ENCODE measurements around the gene HIVEP3.

HIVEP3 gene

DNA sequence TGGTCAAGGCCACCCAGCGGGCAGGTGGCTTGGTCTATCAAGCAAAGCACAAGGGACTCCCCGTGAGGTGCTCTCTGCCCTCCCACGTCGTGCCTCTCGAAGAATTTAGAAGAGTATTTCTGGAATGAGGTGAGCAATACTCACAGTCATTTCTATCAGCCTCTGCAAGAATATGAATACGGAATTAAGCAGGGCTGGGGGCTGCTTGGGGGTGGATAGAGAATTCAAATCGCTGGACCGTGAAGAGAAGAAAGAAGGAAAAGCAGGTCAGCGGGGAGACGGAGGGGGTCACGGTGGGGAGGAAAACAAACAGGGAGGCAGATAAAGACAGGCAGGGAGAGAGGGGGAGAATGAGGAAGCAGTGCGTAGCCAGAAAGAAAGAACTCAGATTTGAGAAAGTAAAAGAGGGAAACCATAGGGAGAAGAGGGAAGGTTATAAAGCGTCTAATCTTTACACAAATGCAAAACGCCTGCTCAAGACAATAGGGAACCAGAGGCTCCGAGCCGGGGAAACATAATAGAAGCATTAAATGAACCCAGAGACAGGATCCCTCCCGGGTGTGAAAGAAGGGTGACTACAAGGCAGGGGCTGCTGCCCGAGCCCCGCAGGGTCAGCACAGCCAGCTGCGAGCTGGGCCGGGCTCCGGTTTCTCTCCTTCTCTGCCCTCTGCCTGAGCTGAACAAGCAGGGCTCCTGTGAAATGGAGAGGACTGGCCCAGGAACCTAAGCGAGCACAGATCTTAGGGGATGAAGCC, 432.2 kb downstream of the HIVEP3 start:
- no peak overlapping the region for H2AFZ ChIP-seq
- H3K4me2 ChIP-seq (ENCODE audit: low read length): no peak overlapping the region
- no peaks in the 10 kb centered on the region for H3K27me3 ChIP-seq (ENCODE audit: control insufficient read depth, insufficient read depth, low read length)
- no peaks in the 10 kb centered on the region for H3K9me3 ChIP-seq (ENCODE audit: control insufficient read depth, low read length)
- H3K79me2 ChIP-seq: no peaks in the 10 kb centered on the region
- H3K4me3 ChIP-seq (ENCODE audit: low read depth, low read length): no peak overlapping the region
- TF ChIP-seq, protein P1, sequence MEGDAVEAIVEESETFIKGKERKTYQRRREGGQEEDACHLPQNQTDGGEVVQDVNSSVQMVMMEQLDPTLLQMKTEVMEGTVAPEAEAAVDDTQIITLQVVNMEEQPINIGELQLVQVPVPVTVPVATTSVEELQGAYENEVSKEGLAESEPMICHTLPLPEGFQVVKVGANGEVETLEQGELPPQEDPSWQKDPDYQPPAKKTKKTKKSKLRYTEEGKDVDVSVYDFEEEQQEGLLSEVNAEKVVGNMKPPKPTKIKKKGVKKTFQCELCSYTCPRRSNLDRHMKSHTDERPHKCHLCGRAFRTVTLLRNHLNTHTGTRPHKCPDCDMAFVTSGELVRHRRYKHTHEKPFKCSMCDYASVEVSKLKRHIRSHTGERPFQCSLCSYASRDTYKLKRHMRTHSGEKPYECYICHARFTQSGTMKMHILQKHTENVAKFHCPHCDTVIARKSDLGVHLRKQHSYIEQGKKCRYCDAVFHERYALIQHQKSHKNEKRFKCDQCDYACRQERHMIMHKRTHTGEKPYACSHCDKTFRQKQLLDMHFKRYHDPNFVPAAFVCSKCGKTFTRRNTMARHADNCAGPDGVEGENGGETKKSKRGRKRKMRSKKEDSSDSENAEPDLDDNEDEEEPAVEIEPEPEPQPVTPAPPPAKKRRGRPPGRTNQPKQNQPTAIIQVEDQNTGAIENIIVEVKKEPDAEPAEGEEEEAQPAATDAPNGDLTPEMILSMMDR (IDR thresholded peaks at IDR 0.05): no peak
- no peak overlapping the region for H3K27ac ChIP-seq
- no peak overlapping the region for H3K9ac ChIP-seq
- peaks cover 5% of the 10 kb centered on the region for H3K4me1 ChIP-seq
- H3K36me3 ChIP-seq (ENCODE audit: control insufficient read depth, insufficient read depth, low read length): no peaks in the 10 kb centered on the region

DNA sequence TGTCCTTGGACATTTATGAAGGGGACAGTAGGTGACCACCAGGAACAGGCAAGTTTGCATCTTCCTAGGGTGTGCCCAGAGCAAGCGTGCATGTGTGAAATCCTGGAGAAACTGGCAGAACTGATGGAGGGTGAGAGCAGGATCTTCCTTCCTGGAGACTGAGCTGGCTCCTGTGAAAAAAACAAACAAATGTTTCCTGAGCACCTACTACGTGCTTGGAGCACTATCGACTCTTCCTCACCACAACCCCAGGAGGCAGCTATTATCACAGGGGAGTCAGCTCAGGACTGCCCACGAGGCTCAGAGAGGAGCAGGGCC, 432.7 kb downstream of the HIVEP3 start:
- H3K36me3 ChIP-seq (ENCODE audit: control insufficient read depth, insufficient read depth, low read length): no peaks in the 10 kb centered on the region
- no peak overlapping the region for H3K4me3 ChIP-seq (ENCODE audit: low read depth, low read length)
- no peak overlapping the region for H3K27ac ChIP-seq

DNA sequence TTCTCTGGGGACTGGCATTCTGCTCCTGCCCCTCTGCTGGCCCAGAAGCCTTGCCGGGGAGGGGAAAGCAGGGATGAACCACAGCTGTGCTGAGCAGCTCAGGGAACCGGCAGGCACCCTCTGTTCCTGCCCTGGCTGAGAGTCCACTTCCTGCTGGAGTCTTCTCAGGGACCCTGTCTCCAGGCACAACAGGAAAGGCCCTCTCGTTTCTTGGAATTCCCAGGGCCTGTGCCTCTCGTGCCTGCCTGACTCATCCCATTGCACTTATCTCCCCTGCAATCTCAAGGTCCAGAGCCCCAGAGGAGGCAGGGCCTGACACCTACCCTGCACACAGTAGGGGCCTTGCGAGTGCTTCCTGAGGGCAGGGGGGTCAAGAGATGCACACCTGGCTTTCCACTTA, 433.1 kb downstream of the HIVEP3 start:
- TF ChIP-seq, protein P1 (IDR thresholded peaks at IDR 0.05): no peak
- Histone ChIP-seq H3K36me3 (ENCODE audit: control insufficient read depth, insufficient read depth, low read length) (no peaks in the 10 kb centered on the region), H3K79me2 (no peaks in the 10 kb centered on the region), H2AFZ (no peak overlapping the region), H3K4me2 (ENCODE audit: low read length) (no peak overlapping the region), H3K27ac (no peak overlapping the region), H3K4me1 (peaks cover 5% of the 10 kb centered on the region), H3K27me3 (ENCODE audit: control insufficient read depth, insufficient read depth, low read length) (no peaks in the 10 kb centered on the region), H3K9me3 (ENCODE audit: control insufficient read depth, low read length) (no peaks in the 10 kb centered on the region), H3K4me3 (ENCODE audit: low read depth, low read length) (no peak overlapping the region), H3K9ac (no peak overlapping the region)

More for the DNA sequence above, 432.7 kb downstream of the HIVEP3 start:
- H3K27me3 ChIP-seq (ENCODE audit: control insufficient read depth, insufficient read depth, low read length): no peaks in the 10 kb centered on the region
- H2AFZ ChIP-seq: no peak overlapping the region
- no peak overlapping the region for H3K9ac ChIP-seq
- no peak overlapping the region for H3K4me2 ChIP-seq (ENCODE audit: low read length)
- no peaks in the 10 kb centered on the region for H3K9me3 ChIP-seq (ENCODE audit: control insufficient read depth, low read length)
- no peaks in the 10 kb centered on the region for H3K79me2 ChIP-seq
- TF ChIP-seq, protein P1 (IDR thresholded peaks at IDR 0.05): no peak
- H3K4me1 ChIP-seq: peaks cover 5% of the 10 kb centered on the region

DNA sequence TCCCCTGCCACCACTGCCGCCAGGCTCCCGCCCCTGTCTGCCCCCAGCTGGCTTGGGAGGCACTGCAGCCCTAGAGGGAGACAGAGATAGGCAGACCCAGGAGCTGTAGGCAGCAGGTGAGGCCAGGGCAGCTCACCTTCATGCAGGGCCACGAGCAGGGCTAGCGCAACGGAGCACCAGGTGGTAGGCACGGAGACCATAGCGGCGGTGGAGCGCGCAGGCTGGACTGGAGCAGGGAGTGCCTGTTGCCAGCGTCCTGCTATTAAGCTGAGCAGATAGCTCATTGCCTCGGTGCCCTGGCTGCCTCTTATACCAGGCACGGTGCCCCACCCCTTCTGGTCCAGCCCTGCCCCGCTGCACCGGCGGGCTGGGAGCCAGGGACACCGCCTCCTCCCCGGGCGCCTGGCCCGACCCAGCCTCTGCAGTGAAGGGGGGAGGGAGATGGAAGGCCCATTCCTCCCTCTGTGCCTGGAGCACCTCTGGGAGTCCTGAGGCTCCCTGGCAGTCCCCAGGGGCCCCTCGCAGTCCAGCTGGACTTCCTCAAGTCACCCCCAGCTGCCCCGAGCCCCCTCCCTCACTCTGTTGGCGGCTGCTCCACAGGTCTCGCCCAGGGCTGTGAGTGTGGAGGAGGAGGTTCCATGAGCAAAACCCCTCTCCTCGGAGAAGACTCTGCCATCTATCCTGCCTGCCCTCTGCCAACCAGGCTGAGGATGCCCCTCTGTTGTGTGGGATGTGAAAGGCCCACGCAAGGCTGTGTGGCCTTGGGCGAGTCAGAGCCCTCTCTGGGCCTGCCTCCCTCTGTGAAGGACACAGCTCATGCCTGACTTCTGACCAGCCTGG, 434.1 kb downstream of the HIVEP3 start, which contains the start of gene EDN2:
Gene EDN2, minus strand, starts transcription at position 282 of the 840 bp plus-strand sequence. Its CDS starts 82 bp downstream, at position 200.
- Histone ChIP-seq H3K9ac (no peak within 1 kb of the TSS), H3K4me3 (ENCODE audit: low read depth, low read length) (no peak within 1 kb of the TSS)

More for the DNA sequence above, 434.1 kb downstream of the HIVEP3 start, which contains the start of gene EDN2:
- Histone ChIP-seq H2AFZ (no peak within 1 kb of the TSS), H3K9me3 (ENCODE audit: control insufficient read depth, low read length) (no peaks in the 10 kb centered on the region), H3K79me2 (no peaks in the 10 kb centered on the region), H3K4me2 (ENCODE audit: low read length) (peak within 1 kb of the TSS; percentile 39), H3K27me3 (ENCODE audit: control insufficient read depth, insufficient read depth, low read length) (no peaks in the 10 kb centered on the region), H3K27ac (no peak within 1 kb of the TSS), H3K4me1 (peaks cover 5% of the 10 kb centered on the region), H3K36me3 (ENCODE audit: control insufficient read depth, insufficient read depth, low read length) (no peaks in the 10 kb centered on the region)
- TF ChIP-seq, protein P1 (IDR thresholded peaks at IDR 0.05): no peak

All from parathyroid adenoma (tissue), 2 donors.